Iris pigment epithelial cell (primary cell): ENCODE results near the gene C16orf95.
A peak's percentile ranks its signal among the peaks of the same experiment; 100 is the strongest.
"Not testable (repeated sequence)": the region's sequence is repeated elsewhere in the genome, so short reads cannot be mapped to it uniquely, and the experiment has no call there.

Experiments
- DNase-seq: peaks from one replicate; pipeline ENCODE4 v3.0.0-alpha.2; 2011; ENCODE audit warnings: low read depth

C16orf95 gene

DNA sequence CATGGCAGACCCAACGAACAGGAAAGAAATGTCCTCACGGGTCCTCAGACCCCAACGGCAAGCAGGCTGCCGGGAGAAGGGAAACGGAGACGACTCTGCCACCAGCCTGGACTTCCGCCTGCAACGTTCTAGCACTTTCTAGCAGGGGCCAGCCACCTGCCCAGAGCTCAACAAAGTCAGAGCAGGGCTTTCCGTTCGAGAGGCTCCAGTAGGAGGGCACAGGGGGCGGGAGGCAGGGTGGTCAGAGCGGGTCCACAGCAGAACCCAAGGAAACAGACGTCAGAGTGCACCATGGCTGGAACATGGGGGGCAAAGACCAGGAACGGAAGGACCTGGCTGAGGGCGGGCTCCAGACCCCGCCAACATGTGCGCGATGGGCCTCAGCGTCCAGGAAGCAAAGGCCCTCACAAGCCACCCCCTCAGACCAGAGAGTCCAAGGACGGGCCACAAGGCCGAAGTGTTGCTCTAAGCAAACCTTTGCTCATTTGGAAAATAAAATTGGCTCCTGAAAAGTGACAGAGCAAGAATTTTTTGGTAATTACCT is 29.4 kb upstream of the C16orf95 start:
- DNase-seq: no peak

- DNase-seq: no peak
Observed at GRCh38 chr16:87345726-87346424, 28.7 kb upstream of the C16orf95 start.

DNA sequence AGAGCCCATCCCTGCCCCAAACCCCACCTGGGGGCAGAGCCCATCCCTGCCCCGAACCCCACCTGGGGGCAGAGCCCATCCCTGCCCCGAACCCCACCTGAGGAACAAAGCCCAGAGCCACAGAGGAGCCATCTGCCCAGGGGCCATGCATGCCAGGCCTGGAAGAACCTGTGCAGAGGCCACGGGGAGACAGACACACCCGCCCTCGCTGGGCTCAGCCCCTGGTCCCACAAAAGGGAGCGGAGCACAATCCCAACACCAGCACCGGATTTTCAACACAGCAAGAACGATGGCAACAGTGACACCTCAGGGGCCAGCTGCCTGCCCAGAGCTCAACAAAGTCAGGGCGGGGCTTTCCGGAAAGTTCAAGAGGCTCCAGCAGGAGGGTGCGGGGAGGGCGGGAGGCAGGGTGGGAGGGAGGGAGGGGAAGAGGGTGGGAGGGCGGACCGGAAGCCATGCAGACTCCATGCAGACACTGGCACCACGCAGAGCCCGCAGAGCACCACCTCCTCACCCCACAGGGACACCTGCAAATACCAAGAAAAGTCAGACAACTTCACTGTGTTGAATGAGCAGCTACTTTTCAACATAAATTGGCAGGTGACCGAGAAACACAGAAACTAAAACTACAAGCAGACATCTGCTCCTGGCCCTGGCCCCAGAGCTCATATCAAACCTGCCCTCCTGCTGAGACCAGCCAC is 27.9 kb upstream of the C16orf95 start:
- DNase-seq: peak; percentile 21

DNA sequence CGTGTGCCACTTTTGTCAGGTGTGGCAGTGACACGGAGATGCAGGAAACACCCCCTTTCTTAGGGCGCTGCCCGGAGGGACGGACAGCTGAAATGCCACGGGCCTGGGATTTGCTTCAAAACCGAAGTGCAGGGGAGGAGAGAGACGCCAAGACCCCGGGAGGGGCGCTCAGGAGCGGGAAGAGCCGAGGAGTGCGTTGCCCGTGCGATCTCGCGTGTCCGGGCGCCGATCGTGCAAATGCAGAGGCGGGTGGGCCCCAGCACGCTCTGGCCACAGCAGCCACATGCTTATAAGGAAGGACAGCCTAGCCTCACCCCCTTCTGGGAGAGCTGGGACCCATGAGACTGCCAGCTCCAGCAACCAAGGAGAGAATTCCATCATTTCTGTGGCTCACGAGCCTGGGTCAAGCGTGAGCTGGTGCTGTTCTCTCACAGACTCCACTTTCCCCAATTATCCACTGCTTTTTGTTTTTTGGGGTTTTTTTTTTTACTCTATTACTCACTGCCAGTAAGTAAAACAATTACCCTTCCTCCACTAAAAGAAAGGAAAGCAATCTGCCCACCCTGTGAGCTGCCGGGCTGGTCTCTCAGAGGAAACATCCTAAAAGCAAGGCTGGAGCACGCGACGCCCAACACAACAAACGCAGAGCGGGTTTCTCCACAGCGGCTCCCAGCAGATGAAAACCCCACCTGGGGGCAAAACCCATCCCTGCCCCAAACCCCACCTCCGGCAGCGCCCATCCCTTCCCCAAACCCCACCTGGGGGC is 27.2 kb upstream of the C16orf95 start:
- DNase-seq: no peak

DNA sequence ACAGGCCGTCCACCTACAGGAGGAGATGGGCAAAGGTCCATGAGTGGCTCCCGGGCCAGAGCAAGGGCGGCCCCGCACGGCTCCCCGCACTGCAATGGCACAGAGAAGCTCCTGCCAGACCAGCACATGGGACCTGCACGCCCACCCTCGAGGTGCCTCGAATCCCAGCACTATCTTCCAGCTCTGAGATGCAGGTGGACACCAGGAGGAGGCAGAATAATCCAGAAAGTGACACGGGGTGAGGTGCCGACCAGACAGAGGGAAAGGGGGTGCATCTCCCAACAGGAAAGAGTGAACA is 26.5 kb upstream of the C16orf95 start:
- no peak for DNase-seq

GRCh38 chr16:87342978-87343752 is 26.0 kb upstream of the C16orf95 start:
- no peak for DNase-seq

DNA sequence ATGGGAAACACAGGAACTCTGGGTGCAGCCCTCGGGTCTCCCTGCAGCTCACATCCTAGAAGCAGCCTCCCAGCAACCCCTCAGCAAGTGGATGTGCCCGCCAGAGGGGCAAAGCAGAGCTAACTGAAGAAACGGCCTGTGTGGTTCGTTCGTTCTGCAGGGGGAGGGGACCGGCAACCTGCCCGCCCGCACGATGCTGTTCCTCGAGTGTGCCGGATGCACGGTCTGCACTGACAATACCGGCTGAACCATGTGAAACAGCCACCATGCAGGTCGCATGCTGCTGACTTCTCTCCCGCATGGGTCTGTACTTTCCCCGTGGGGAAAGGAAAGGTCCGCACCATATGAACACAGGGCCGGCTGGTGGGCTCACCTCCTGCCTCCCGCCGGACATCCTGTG is 25.3 kb upstream of the C16orf95 start:
- DNase-seq: no peak

DNA sequence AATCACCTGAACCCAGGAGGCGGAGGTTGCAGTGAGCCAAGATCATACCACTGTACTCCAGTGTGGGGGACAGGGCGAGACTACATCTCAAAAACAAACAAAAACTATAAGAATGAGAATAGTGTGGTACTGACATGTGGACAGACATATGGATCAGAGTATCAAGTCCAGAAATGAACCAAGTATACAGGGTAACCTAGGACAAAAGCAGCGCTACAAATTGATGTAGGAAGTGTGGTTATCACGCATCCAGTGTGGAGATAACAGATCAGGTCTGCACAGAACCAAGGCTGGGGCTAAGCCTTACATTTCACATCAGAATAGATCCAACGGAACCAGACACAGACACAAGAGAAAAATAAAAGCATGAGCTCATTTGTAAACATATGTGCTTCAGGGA is 23.0 kb upstream of the C16orf95 start:
- no peak for DNase-seq

GRCh38 chr16:87339724-87340105 is 22.5 kb upstream of the C16orf95 start:
- DNase-seq: not testable (repeated sequence)

DNA sequence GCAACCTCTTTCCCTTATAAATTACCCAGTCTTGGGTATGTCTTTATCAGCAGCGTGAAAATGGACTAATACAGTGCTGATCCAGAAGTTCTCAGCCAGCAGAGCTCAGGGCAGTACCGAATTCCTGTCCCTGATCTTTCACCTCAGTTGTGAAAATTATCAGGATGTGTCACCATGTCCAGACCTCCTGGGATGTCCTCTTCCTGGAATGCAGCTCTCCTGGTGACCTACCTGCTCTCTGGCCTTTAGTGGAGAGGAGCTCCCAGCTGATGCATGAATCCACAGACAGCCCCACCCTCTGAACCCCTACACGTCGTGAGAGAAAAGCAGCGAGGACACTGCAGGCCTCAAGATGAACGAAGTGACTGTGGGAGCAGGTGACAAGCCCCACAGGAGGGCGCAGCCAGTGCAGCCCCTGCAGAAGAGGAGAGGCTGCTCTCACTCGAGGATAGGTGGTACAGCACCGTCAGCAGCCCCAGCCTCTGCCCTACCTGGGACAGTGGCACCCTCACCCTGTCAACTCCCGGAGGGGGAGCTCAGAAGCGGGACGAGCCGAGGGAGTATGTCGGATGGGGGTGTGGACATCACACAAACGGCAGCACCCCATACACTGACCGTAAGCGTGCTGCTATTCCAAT is 22.0 kb upstream of the C16orf95 start:
- DNase-seq: no peak

- no peak for DNase-seq
Observed at GRCh38 chr16:87338155-87338765, 21.1 kb upstream of the C16orf95 start.

DNA sequence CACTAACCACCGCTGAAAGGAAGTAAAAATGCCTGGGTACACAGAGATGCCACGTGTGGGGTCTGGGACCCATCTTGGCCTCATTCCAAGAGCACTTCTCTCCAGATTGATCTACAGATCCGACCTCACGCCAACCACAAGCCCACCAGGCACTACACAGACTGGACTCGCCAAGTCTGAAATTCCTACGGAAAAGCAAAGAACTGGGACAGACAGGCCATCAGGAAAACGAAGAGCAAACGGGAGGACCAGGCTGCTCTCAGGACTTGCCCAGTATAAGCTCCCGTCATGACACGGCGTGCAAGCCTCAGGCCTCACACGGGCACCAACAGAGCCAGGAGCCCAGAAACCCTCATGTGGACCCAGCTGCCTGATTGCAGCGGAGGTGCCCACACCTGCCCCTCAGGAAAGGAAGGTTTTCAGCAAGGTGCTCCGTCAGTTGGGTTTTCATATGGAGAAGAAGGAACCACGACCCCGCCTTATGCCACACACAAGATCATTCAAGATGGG is 20.1 kb upstream of the C16orf95 start:
- DNase-seq: no peak

- no peak for DNase-seq
Observed at GRCh38 chr16:87336434-87337240, 19.4 kb upstream of the C16orf95 start.

DNA sequence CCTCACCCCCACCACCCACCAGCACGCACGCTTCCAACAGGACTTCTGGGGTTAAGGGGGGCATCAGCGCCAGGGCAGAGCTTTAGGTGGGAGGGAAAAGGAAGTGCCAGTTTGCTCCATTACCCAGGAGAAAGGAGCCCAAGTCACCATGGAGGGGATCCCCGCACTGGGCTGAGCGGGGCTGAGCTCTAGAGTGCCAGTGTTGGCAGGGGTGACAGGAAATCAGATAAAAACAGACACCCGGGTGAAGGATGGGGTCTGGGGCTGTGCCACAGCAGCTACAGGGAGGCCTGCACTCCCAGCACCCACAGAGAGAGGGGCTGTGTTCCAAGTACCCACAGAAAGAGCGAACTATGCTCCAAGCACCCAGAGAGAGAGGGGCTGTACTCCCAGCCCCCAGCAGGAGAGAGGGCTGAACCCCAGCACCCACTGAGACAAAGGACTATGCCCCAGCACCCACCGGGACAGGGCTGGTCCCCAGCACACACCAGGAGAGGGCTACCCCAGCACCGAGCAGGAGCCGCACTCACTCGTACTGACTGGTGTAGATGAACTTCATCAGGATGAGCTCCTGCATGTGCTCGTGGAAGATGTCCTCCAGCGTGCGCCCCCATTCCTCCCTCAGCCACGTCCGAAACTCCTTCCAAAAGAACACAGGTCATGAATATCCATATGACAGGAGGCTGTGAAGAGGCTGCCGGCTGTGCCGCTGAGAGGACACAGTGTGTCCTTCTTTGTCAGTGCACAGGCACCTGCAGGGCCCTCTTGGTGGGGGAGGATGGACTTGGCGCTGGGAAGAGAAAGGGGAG is 18.6 kb upstream of the C16orf95 start:
- DNase-seq: no peak

DNA sequence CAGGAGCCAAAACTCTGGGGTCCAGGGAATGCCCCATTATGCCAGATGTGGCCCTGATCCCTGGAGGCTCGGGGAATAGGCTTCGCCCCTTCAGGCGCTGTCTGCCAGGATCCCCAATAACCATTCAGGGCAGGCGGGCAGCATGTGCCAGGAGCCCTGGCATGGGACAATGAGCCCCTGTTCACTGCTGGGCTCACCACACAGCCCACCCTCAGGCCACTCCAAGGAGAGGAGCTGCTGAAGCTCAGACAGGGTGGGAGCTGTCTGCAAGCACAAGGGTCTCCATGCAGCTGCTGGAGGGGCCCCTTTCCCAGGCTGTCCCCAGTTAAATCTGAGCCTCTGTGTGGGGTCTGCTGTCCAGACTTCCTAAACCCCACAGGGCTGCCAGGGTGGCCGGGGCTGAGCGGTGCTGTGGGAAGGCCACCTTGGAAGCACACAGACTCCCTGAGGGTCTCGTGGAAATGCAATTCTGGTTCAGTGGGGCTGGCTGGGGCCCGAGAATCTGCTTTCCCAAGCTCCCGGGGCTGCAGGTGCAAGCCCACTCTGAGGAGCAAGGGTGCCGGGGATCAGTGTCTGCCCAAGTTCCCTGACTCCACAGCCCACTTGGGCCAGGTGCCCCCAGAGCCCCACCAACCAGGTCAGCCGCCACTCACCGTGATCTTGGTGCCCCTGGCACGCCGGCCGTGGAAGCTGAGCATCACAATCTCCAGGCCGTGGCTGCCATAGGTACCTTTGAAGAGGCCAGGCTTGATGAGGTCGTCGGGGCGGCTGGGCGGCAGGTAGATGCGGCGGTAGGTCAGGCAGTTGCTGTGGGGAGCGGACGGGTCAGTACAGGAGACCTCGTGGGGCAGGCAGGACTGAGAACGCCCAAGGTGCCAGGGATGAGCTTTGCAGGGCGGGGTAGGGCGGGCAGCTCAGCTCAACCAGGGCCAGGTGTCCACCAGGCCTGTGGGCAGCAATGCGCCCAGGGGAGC is 17.7 kb upstream of the C16orf95 start:
- DNase-seq: no peak

DNA sequence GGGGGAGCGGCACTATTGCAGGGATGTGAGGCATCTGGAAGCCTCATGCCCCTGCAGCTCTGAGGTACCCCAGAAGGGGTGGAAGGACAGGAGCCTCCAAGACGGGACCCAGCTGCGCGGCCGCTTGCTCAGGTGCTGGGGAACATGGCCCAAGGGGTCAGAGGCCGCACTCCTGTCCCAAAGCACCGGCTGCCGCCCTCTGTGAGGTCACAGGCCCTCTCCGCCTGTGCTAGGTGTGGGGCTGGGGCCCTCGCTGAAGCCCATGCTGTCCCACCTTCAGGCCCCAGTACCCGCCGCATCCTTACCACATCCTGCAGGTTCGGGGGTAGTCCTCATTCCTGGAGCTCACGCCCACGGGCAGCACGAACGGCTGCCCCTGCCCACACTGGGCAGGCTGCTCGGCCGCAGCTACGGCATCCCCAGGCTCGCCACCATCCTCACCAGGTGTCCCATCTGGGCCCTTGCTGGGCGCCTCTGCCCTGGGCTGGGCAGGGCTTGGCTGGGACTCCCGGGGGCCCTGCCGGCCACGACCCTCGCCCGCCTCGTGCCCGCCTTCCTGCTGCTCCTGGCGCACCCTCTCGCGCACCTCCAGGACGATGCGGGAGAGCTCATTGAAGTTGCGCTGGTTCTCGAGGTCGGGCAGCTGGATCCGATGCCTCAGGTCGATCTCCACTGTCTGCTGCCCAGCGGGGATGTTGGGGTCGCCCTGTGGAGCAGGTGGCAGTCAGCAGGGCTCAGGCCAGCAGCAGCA is 16.6 kb upstream of the C16orf95 start:
- DNase-seq: no peak

DNA sequence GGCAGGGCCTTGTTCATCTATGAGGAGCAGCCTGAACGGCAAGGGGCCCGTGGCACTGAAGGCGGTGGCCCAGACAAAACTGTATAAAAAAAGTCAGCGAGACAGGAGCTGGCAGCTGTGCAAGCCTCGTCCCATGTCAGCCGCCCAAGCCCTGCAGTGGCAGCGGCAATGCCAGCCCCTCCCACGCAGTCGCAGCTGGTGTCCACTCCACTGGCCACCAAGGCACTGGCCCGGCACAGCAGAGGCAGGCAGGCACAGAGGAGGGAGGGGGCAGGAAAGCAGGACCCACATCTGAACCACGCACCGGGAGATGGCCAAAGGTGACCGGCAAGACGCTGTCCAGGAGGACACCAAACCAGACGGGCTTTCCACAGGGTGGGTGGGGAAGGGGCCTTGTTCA is 15.9 kb upstream of the C16orf95 start:
- no peak for DNase-seq
